Activated T-cell treated with anti-CD3 and anti-CD28 coated beads, Interleukin-2, amount 50 U/mL, for 48 hours (primary cell): Measurements from ENCODE around the gene TGM3.

Experiments used
- DNase-seq, 2 experiments: peaks; one replicate each; pipeline ENCODE4 v3.0.0-alpha.2; 2020

The TGM3 gene

DNA sequence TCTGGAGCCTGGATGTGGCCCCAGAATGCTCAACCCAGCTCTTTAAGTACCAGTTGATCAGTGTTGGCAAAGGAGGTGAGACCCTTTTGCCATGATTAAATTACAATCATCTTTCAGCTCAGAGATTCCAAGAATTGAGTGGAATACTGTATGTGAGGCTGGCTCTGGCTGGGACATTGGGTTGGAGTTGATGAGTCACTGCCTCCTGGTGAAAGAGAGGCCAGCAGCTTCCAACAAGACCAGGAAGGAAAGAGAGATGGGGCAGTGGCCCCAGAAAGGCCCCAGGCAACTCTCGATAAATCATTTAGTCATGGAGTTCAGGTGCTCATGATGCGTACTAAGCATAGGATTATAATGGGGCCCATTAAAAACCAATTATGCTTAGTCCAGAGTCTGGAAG is 87.0 kb downstream of the TGM3 start:
- DNase-seq = no peak

DNA sequence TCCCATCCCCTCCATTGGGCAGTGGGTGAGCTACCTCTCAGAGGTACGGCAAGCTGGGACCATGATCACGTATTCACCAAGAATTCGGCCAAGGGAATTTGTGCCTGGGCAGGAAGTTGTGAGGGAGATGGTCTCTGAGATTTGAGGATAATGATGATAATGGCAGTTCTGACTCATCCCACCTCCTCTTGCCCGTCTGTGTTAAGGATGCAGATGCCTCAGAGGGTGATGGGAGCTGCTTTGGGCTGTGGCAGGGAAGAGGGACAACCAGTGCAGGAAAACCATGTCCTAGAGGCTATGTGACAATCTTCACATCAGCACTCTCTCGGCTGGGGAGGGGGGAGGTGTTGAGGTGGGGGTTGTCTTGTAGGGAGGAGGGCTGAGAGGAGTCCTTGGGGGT is 89.2 kb downstream of the TGM3 start:
- DNase-seq = no peak

DNA sequence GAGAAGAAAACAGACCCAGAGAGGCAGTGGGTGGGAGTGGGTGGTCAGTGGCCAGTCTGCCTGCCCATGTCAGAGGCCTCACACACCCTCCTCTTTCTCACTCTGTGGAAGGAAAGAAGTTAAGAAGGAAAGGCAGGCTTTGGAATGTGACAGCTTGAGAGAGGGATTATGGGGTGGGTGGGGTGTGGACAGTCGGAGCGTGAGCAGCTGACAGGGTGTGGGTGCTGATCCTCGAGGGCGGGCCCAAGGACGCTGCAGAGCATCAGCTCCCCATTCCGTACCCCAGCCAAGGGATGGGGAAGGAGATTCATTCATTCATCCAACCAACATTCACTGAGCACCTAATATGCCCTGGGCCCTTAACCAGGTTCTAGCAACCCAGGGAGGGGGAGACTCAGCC is 89.7 kb downstream of the TGM3 start:
- DNase-seq = no peak

DNA sequence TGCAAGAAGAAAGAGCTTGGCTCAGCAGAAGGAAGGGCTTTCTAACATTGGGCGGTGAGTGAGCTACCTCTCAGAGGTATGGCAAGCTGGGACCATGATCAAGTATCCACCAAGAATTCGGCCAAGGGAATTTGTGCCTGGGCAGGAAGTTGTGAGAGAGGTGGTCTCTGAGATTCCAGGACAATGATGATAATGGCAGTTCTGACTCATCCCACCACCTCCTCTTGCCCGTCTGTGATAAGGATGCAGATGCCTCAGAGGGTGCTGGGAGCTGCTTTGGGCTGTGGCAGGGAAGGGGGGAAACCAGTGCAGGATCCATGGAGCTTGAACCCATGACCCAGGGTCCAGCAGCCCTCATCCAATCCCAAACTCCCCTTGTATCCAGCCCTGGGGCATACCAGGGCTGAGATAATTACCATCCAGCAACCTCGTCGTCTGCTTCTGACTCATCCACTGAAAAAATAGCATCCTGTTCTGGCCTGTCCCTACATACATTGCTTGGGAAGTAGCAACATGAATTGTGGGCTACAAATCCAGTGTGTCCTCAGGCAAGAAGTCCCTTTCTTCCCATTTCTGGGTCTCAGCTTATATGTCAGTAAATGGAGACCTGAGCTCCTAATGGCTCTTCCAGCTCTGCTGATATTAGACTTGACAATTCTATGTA is 90.8 kb downstream of the TGM3 start:
- DNase-seq = no peak

DNA sequence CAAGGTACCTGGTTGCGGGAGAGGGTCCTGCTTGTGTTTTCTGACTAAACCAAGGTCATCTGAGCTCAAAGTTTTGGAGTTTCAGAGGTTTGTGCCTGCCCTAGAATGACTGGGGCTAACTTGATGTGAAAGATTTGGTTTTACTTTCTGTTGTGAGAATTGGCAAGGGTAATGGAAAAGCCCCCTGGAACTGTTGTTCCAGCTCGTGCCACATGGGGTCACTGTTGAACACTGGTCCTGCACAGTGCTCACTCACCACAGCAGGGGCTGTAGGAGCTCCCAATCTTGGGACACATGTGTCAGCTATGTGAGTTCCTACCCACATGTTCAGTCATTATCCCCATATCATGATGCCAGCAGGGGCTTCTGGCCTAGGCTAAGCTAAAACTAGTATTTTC is 91.4 kb downstream of the TGM3 start:
- peak; percentile 83 for DNase-seq

DNA sequence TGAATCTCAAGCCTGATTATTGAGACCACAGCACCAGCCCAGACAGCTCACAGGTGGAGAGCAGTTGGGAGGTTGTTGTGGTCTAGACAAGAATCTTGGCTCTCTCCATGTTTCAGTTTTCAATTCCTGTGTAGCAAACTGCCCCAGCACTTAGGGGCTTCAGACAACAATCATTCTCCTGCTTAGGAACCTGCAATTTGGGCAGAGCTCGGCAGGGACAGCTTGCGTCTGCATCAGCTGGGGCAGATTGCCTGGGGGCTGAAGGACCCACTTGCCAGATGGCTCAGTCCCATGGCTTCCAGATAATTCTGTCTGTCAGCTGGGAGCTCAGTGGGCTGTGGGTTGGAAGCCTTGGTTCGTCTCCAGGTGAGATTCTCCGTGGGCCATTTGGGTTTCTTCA is 91.8 kb downstream of the TGM3 start:
- DNase-seq = no peak
